ENCODE results near the gene TMPRSS9. TPM values are rescaled to one million over a fixed set of nuclear protein-coding genes. Genes with fewer than 3 reads are reported as not detected.

The TMPRSS9 gene
- total and polyA plus RNA-seq, 2 experiments from 2014 or later: not detected

DNA sequence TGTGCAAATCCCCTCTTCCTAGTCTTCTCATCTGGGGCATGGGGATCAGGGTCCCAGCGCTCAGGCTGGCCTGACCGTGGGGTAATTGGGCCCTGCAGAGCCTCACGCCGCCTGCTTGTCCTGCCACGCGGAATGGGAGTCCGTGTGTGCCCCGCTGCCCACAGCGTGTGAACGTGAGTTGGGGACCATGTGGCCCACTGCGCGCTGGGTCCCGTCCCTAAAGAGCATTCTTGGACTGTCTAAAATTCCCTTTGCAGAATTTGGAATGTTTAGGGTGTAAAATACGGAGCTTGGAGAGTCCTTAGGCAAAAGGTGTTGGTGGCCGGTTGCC lies 2.9 kb downstream of the TMPRSS9 start:
- H3K4me1 ChIP-seq (ENCODE audit: low read depth): no peaks in the 10 kb centered on the region
- TF ChIP-seq, protein P1, sequence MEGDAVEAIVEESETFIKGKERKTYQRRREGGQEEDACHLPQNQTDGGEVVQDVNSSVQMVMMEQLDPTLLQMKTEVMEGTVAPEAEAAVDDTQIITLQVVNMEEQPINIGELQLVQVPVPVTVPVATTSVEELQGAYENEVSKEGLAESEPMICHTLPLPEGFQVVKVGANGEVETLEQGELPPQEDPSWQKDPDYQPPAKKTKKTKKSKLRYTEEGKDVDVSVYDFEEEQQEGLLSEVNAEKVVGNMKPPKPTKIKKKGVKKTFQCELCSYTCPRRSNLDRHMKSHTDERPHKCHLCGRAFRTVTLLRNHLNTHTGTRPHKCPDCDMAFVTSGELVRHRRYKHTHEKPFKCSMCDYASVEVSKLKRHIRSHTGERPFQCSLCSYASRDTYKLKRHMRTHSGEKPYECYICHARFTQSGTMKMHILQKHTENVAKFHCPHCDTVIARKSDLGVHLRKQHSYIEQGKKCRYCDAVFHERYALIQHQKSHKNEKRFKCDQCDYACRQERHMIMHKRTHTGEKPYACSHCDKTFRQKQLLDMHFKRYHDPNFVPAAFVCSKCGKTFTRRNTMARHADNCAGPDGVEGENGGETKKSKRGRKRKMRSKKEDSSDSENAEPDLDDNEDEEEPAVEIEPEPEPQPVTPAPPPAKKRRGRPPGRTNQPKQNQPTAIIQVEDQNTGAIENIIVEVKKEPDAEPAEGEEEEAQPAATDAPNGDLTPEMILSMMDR (IDR thresholded peaks at IDR 0.05; ENCODE audit: low read depth, low read length): no peak
- no peak overlapping the region for H3K4me3 ChIP-seq
- no peak overlapping the region for H3K27ac ChIP-seq
- no peaks in the 10 kb centered on the region for H3K9me3 ChIP-seq (ENCODE audit: low read depth)
- H3K27me3 ChIP-seq: peaks cover 28% of the 10 kb centered on the region
- DNase-seq (ENCODE audit: low read depth in 1 of 2, low spot score in 1 of 2): no peak
- no peaks in the 10 kb centered on the region for H3K36me3 ChIP-seq

DNA sequence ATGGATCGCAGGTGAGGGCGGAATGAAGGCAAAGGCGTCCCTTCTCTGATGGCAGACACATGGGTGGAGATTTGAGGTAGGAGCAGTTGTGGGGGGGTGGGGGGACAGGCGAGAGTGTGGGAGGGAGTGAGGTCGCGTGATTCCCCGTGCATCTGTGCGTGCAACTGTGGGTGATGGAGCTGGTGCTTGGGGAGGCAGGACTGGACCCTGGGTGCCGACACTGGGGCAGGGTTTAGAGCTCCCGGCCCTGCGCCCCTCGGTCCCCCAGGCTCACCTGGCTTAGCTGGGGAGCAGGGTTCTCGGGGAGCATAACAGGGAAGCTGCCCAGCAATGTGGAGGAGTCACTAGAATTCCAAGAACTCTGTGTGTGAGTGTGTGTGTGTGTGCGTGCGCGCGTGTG lies 3.4 kb downstream of the TMPRSS9 start:
- TF ChIP-seq, protein P1 (IDR thresholded peaks at IDR 0.05; ENCODE audit: low read depth, low read length): no peak
- Histone ChIP-seq H3K36me3 (no peaks in the 10 kb centered on the region), H3K27ac (no peak overlapping the region), H3K27me3 (peaks cover 28% of the 10 kb centered on the region), H3K4me1 (ENCODE audit: low read depth) (no peaks in the 10 kb centered on the region), H3K4me3 (no peak overlapping the region), H3K9me3 (ENCODE audit: low read depth) (no peaks in the 10 kb centered on the region)
- no peak for DNase-seq (ENCODE audit: low read depth in 1 of 2, low spot score in 1 of 2)

GRCh38 chr19:2365201-2365970 lies 5.3 kb downstream of the TMPRSS9 start:
- TF ChIP-seq, protein P1 (IDR thresholded peaks at IDR 0.05; ENCODE audit: low read depth, low read length): no peak
- Histone ChIP-seq H3K4me1 (ENCODE audit: low read depth) (no peaks in the 10 kb centered on the region), H3K4me3 (no peak overlapping the region), H3K27ac (no peak overlapping the region), H3K27me3 (peaks cover 13% of the 10 kb centered on the region), H3K9me3 (ENCODE audit: low read depth) (no peaks in the 10 kb centered on the region), H3K36me3 (no peaks in the 10 kb centered on the region)
- no peak for DNase-seq (ENCODE audit: low read depth in 1 of 2, low spot score in 1 of 2)

GRCh38 chr19:2371656-2372055 lies 11.6 kb downstream of the TMPRSS9 start:
- H3K9me3 ChIP-seq (ENCODE audit: low read depth): no peaks in the 10 kb centered on the region
- DNase-seq (ENCODE audit: low read depth in 1 of 2, low spot score in 1 of 2): no peak

DNA sequence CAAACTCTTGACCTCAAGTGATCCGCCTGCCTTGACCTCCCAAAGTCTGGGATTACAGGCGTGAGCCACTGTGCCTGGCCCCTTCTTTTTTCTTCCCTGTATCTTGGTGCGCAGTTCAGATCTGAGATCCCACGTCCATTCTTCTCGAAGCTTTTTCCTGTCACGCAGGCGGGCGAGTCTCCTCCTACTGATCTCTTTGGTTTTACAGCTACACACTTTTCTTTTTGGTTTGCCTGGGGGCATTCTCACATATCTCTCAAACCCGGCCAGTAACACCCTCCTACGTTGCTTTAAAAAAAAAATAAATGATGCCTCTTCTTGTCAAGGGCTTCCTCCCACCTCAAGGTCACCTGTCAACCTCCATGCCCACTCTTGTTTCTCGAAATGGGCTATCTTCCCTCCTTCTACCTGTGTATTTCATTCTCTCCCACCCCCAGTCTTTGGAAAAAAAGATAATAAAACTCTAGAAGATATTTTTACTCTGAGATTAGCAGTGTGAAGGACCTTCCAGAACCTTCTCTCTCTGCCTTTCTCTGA lies 12.1 kb downstream of the TMPRSS9 start:
- no peaks in the 10 kb centered on the region for H3K36me3 ChIP-seq
- H3K27me3 ChIP-seq: no peaks in the 10 kb centered on the region
- H3K9me3 ChIP-seq (ENCODE audit: low read depth): no peaks in the 10 kb centered on the region
- H3K4me1 ChIP-seq (ENCODE audit: low read depth): peaks cover 8% of the 10 kb centered on the region
- H3K4me3 ChIP-seq: no peak overlapping the region
- peak overlapping the region; percentile 57 for H3K27ac ChIP-seq
- TF ChIP-seq, protein P1 (IDR thresholded peaks at IDR 0.05; ENCODE audit: low read depth, low read length): no peak
- DNase-seq (ENCODE audit: low read depth in 1 of 2, low spot score in 1 of 2): no peak

More at GRCh38 chr19:2371656-2372055, 11.6 kb downstream of the TMPRSS9 start:
- Histone ChIP-seq H3K36me3 (no peaks in the 10 kb centered on the region), H3K4me1 (ENCODE audit: low read depth) (peaks cover 8% of the 10 kb centered on the region), H3K27me3 (no peaks in the 10 kb centered on the region), H3K4me3 (no peak overlapping the region), H3K27ac (no peak overlapping the region)
- TF ChIP-seq, protein P1 (IDR thresholded peaks at IDR 0.05; ENCODE audit: low read depth, low read length): no peak

Data from cardiac muscle cell (in vitro differentiated cells and primary cell).